Heart right ventricle (tissue), 16 donors: ENCODE data around the gene GSTM3. TPM values are rescaled to one million over a fixed set of nuclear protein-coding genes. Genes with fewer than 3 reads are reported as not detected.

Experiments used
- ATAC-seq, 8 donors: fragments of 200-7000 bp; cut with Tn5 transposase; one replicate each; pipeline ENCODE4 v1.9.1; 2020; ENCODE audit warnings: mild to moderate bottlenecking in 8 of 8, moderate library complexity in 8 of 8, moderate number of reproducible peaks in 1 of 8
- DNase-seq, 2 donors: peaks; one replicate each; pipeline ENCODE4 v3.0.0-alpha.2; 2020
- H3K27ac ChIP-seq, 10 donors: fragments of 200-600 bp; sonication (generic) in 2 of 10; one replicate each; pipeline versions ENCODE4 v1.5.0 to v1.8.0; 2020 to 2022; ENCODE audit warnings: mild to moderate bottlenecking in 3 of 10
- H3K27me3 ChIP-seq, 7 donors: fragments of 200-600 bp; one replicate each; pipeline ENCODE4 v1.8.0; 2021 to 2022; ENCODE audit warnings: mild to moderate bottlenecking in 2 of 7
- H3K36me3 ChIP-seq, 9 donors: fragments of 200-600 bp; sonication (generic) in 1 of 9; one replicate each; pipeline versions ENCODE4 v1.5.0 to v1.8.0; 2020 to 2022; ENCODE audit warnings: mild to moderate bottlenecking in 2 of 9
- H3K4me1 ChIP-seq, 9 donors: fragments of 200-600 bp; sonication (generic) in 1 of 9; one replicate each; pipeline versions ENCODE4 v1.5.0 to v1.8.0; 2020 to 2022; ENCODE audit warnings: mild to moderate bottlenecking in 4 of 9
- H3K4me3 ChIP-seq, 10 donors: fragments of 200-600 bp; sonication (generic) in 2 of 10; one replicate each; pipeline versions ENCODE4 v1.5.0 to v1.8.0; 2020 to 2022; ENCODE audit warnings: mild to moderate bottlenecking in 7 of 10, moderate library complexity in 2 of 10
- H3K9me3 ChIP-seq, 11 donors: fragments of 200-600 bp in 10 of 11; sonication (generic) in 2 of 11; one replicate each; pipeline versions ENCODE4 v1.5.0 to v1.8.0; 2013 to 2022; ENCODE audit warnings: mild to moderate bottlenecking in 2 of 11, control low read depth in 1 of 11, moderate library complexity in 1 of 11
- CTCF ChIP-seq, 9 donors: fragments of 200-600 bp; sonication (generic) in 2 of 9; IDR thresholded peaks; one replicate each; pipeline versions ENCODE4 v1.5.0 to v1.8.0; 2021 to 2022; ENCODE audit warnings: antibody characterized with exemption in 9 of 9, mild to moderate bottlenecking in 5 of 9, moderate library complexity in 1 of 9
- WGBS, 2 donors: extraction: QIAGEN DNeasy Blood & Tissue Kit; methylation state at CpG; one replicate each; pipeline ENCODE4 v1.1.7; 2013; ENCODE audit warnings: inconsistent platforms in 1 of 2; 5-methylcytosine and 5-hydroxymethylcytosine counted together
- intact Hi-C, 10 donors: fragments of 100-400 bp; cut with DNase I; formaldehyde crosslinking; loops; one replicate each; pipeline versions ENCODE4 v1.11.1 to v1.14.2; 2022
- polyA plus RNA-seq, 2 donors: library from polyadenylated mRNA; stranded (reverse); fragments of 200-250 nt; gene quantifications; one replicate each; pipeline ENCODE4 v1.2.3, GENCODE V29; 2013
- total RNA-seq, 10 donors: library from RNA; stranded (reverse); fragmentation: NEBNext Ultra II Directional in 3 of 10; extraction: Animal tissue kit (Norgen Biotek cat#: 25700) in 3 of 10; gene quantifications; one replicate each; pipeline versions ENCODE4 v1.2.1 to v1.2.4, GENCODE V29; 2021 to 2023
- donor health status: Arrhythmogenic right ventricular cardiomyopathy.
- donor health status: ischemic (EF 13 %, LVEDD 7.1; RV severe dilation, severe dysfunction).
- donor health status: healthy with polysubstance abuse.
- donor health status: DM: no; HTN: yes; CAD: no.
- donor health status: DM: no; HTN: no; CAD: no.
- donor health status: ischemic (EF 25% LVEDD 6.9; RV normal size, moderate dysfunction).
- donor health status: ischemic (EF 25% LVEDD 5.7; RV mildly dilated, moderate dysfunction).
- donor health status: healthy.
- donor health status: DM: yes; HTN: yes; CAD: no.
- donor health status: Ischemic cardiomyopathy.
- donor health status: ischemic (EF 35%, LVEDD 5.7; RV mildly dilated, moderate dysfunction).
- donor health status: nonischemic (EF 11% LVEDD 7.7; RV severe dilation, severe dysfunction).
- donor health status: DM: yes; HTN: yes; CAD: no.
- donor health status: PGD.
- donor health status: ischemic (EF 29% LVEDD 5.4; RV normal size, mild dysfunction).
- donor health status: nonischemic (EF 23%, LVEDD 6.1; RV moderate dilation, normal function).

GSTM3 gene
- total and polyA plus RNA-seq, 12 donors = 49.0 to 289 (median 99.3) TPM

- H3K27me3 ChIP-seq = peaks cover 0 to 15% (median 0%) of the 10 kb centered on the region in 7 donors
- intact Hi-C loops = loop anchor here in 2 of 10 donors (5.0 kb wide), 1 partner anchor 32 kb away; no protein-coding TSS in a partner anchor
- H3K4me3 ChIP-seq = peak overlapping the region; percentile 66 to 90 (median 76)
- no peaks in the 10 kb centered on the region for H3K9me3 ChIP-seq
- no peak for TF ChIP-seq CTCF (IDR thresholded peaks at IDR 0.05)
- peaks cover 0 to 19% (median 13%) of the 10 kb centered on the region in 9 donors for H3K4me1 ChIP-seq
- WGBS, 2 donors = 1% methylated on average over 83 to 86 of the region's 86 CpGs
- H3K36me3 ChIP-seq = peaks cover 0 to 29% (median 12%) of the 10 kb centered on the region in 9 donors
- H3K27ac ChIP-seq = peak overlapping the region; percentile 25 to 84 (median 74)
- DNase-seq (peak; percentile 82 to 86), ATAC-seq (peak; percentile 95 to 99 (median 98))
Observed at GRCh38 chr1:109739738-109740614, 862 bp downstream of the GSTM3 start.

GRCh38 chr1:109733236-109733870 lies 7.5 kb downstream of the GSTM3 start:
- Histone ChIP-seq H3K36me3 (peaks cover 0 to 30% (median 12%) of the 10 kb centered on the region in 9 donors), H3K9me3 (peaks cover 0 to 9% (median 0%) of the 10 kb centered on the region in 11 donors), H3K27me3 (no peaks in the 10 kb centered on the region), H3K27ac (no peak overlapping the region), H3K4me1 (no peaks in the 10 kb centered on the region), H3K4me3 (no peak overlapping the region)
- DNase-seq (no peak), ATAC-seq (no peak)
- 91 to 92% methylated on average over 4 of the region's 4 CpGs for WGBS, 2 donors
- intact Hi-C loops = no loop called here
- no peak for TF ChIP-seq CTCF (IDR thresholded peaks at IDR 0.05)

GRCh38 chr1:109732390-109732881 lies 8.4 kb downstream of the GSTM3 start:
- no peak overlapping the region for H3K4me3 ChIP-seq
- intact Hi-C loops = no loop called here
- WGBS, 2 donors = 75 to 85% methylated on average over 3 of the region's 3 CpGs

More at GRCh38 chr1:109732390-109732881, 8.4 kb downstream of the GSTM3 start:
- Histone ChIP-seq H3K36me3 (peaks cover 0 to 21% (median 7%) of the 10 kb centered on the region in 9 donors), H3K27ac (no peak overlapping the region), H3K4me1 (no peaks in the 10 kb centered on the region), H3K27me3 (no peaks in the 10 kb centered on the region), H3K9me3 (peaks cover 0 to 9% (median 0%) of the 10 kb centered on the region in 11 donors)
- TF ChIP-seq CTCF (IDR thresholded peaks at IDR 0.05) = no peak
- ATAC-seq (no peak), DNase-seq (no peak)
